ENCODE measurements around the gene ATP5F1D. TPM values are rescaled to one million over a fixed set of nuclear protein-coding genes. Genes with fewer than 3 reads are reported as not detected.

ATP5F1D gene
- total and polyA plus RNA-seq, 2 of the 13 experiments (the other 11 are each of a cell fraction or from before 2014, with no cell fraction given) = 39.4 to 78.7 TPM

- no peak overlapping the region for H2AFZ ChIP-seq (ENCODE audit: low read length)
- BruUV-seq (replicated peaks) = no TSS peak
- no peaks in the 10 kb centered on the region for H4K20me1 ChIP-seq (ENCODE audit: insufficient read depth, low read length)
- H3K36me3 ChIP-seq (replicated peaks in 1 of 2; ENCODE audit: control insufficient read depth in 1 of 2, insufficient read depth in 2 of 2, low read length in 2 of 2) = peaks cover 12 to 15% of the 10 kb centered on the region in 2 experiments; a peak in 3 of 5 replicates
- no peak overlapping the region for H3K4me3 ChIP-seq (replicated peaks in 1 of 3; ENCODE audit: insufficient read depth in 1 of 3, low read depth in 2 of 3, low read length in 3 of 3)
- CTCF ChIA-PET (ENCODE audit: low intra/inter-chr PET ratio, low total read pairs) = no interaction called here
- intact Hi-C loops (cut with micrococcal nuclease; ENCODE audit: unreplicated experiment) = no loop called here
- no CpG with 5 or more reads among the region's 50 CpGs for WGBS (ENCODE audit: low lambda C conversion rate)
- ATAC-seq = no peak; the same call in 2 of the 3 replicates
- in situ Hi-C loops (cut with HindIII; ENCODE audit: extremely low pct_ligation_motif_present, low pct_unique_long_range_greater_than_20kb) = no loop called here
- H3K27me3 ChIP-seq (ENCODE audit: control insufficient read depth in 1 of 2, insufficient read depth in 2 of 2, low read length in 2 of 2) = no peaks in the 10 kb centered on the region
- peaks cover 10% of the 10 kb centered on the region for H3K4me1 ChIP-seq (ENCODE audit: insufficient read depth, low read length)
- H3K9ac ChIP-seq (ENCODE audit: insufficient read depth, low read depth, low read length) = no peak overlapping the region
- FAIRE-seq = no peak
- no peak overlapping the region for H3K4me2 ChIP-seq (ENCODE audit: low read depth, low read length)
- no peaks in the 10 kb centered on the region for H3K9me3 ChIP-seq (ENCODE audit: low read length)
- POLR2A ChIA-PET = no interaction called here
- DNase-seq (ENCODE audit: low spot score) = no peak
- H3K27ac ChIP-seq (ENCODE audit: extremely low read length, insufficient read depth, low read length) = no peak overlapping the region
- no peaks in the 10 kb centered on the region for H3K79me2 ChIP-seq (ENCODE audit: insufficient read depth, low read length)
- TF ChIP-seq ZNF776 (CRISPR knock-in tag; IDR thresholded peaks at IDR 0.05) (no peak), ZBTB34 (CRISPR knock-in tag; IDR thresholded peaks at IDR 0.05) (no peak), TEAD2 (CRISPR knock-in tag; IDR thresholded peaks at IDR 0.05) (no peak), ZNF296 (CRISPR knock-in tag; conservative IDR thresholded peaks at IDR 0.05) (no peak), ZNF644 (CRISPR knock-in tag; IDR thresholded peaks at IDR 0.05; ENCODE audit: low read depth) (no peak), CREM (IDR thresholded peaks at IDR 0.05) (no peak), CREM (CRISPR knock-in tag; IDR thresholded peaks at IDR 0.05) (no peak), SRSF1 (optimal IDR thresholded peaks at IDR 0.05; ENCODE audit: low read depth, low read length) (no peak), ZBTB14 (CRISPR knock-in tag; IDR thresholded peaks at IDR 0.05) (no peak), ZFP62 (CRISPR knock-in tag; IDR thresholded peaks at IDR 0.05) (no peak), ZBTB20 (CRISPR knock-in tag; IDR thresholded peaks at IDR 0.05; ENCODE audit: borderline replicate concordance, low read depth) (no peak), ZBTB25 (CRISPR knock-in tag; IDR thresholded peaks at IDR 0.05) (no peak), RBFOX2 (IDR thresholded peaks at IDR 0.05; ENCODE audit: low read depth, low read length) (peak; percentile 34; the same call in 1 of the 2 replicates), ZNF589 (CRISPR knock-in tag; conservative IDR thresholded peaks at IDR 0.05) (no peak), ZBTB33 (CRISPR knock-in tag; IDR thresholded peaks at IDR 0.05) (peak; percentile 87), CREB3 (CRISPR knock-in tag; IDR thresholded peaks at IDR 0.05) (no peak), CHD4 (IDR thresholded peaks at IDR 0.05; ENCODE audit: borderline replicate concordance, low read length) (no peak), DNMT3B (CRISPR knock-in tag; conservative IDR thresholded peaks at IDR 0.05) (no peak), HNRNPL (IDR thresholded peaks at IDR 0.05; ENCODE audit: low read depth, low read length) (0 out of 2 replicates have a peak, but pooled peaks have one; percentile 18)
These were observed 14.8 kb upstream of the ATP5F1D start for GRCh38 chr19:1226522-1227303.

Measured in HepG2 (cell line).